Naive thymus-derived CD4-positive, alpha-beta T cell (primary cell): ENCODE measurements around the gene OR10G3. TPM values are rescaled to one million over a fixed set of nuclear protein-coding genes. Genes with fewer than 3 reads are reported as not detected.

Experiments used
- ATAC-seq: fragments of 150-1000 bp; cut with Tn5 transposase; 2 replicates; pipeline ENCODE4 v1.10.0; 2021; ENCODE audit warnings: mild to moderate bottlenecking, moderate library complexity
- CTCF ChIA-PET: fragments of 350-600 bp; sonication (Branson Sonifier 250); formaldehyde crosslinking; loops from one replicate; lab custom pipeline; 2021; ENCODE audit warnings: antibody characterized with exemption; lab: Charles Lee
- POLR2A ChIA-PET: fragments of 350-600 bp; sonication (Branson Sonifier 250); formaldehyde crosslinking; loops from one replicate; lab custom pipeline; 2021; ENCODE audit warnings: antibody characterized with exemption, inconsistent platforms; lab: Charles Lee
- DNase-seq, 9 donors: peaks; one replicate each; pipeline versions ENCODE4 v3.0.0 to v3.0.0-alpha.2; 2020 to 2022; ENCODE audit warnings: mixed read lengths in 1 of 9
- H3K27ac ChIP-seq: one replicate; pipeline ENCODE4 v1.7.0; 2013; ENCODE audit warnings: mild to moderate bottlenecking, low read depth, low read length, moderate library complexity
- H3K27me3 ChIP-seq, 2 donors: one replicate each; pipeline ENCODE4 v1.7.0; 2013; ENCODE audit warnings: low read length in 2 of 2, mild to moderate bottlenecking in 2 of 2, moderate library complexity in 2 of 2; ENCODE audit not compliant: control insufficient read depth in 2 of 2, insufficient read depth in 2 of 2
- H3K36me3 ChIP-seq, 3 experiments: 1 replicate in 2 of 3; 2 replicates in 1 of 3; pipeline ENCODE4 v1.7.0; 2013; ENCODE audit warnings: low read length in 3 of 3, mild to moderate bottlenecking in 3 of 3, moderate library complexity in 1 of 3; ENCODE audit not compliant: insufficient read depth in 3 of 3, control insufficient read depth in 2 of 3
- H3K4me1 ChIP-seq, 2 donors: one replicate each; pipeline ENCODE4 v1.7.0; 2013; ENCODE audit warnings: low read length in 2 of 2, mild to moderate bottlenecking in 2 of 2, moderate library complexity in 1 of 2; ENCODE audit not compliant: control insufficient read depth in 2 of 2, insufficient read depth in 2 of 2
- H3K4me3 ChIP-seq: 2 replicates; pipeline ENCODE4 v1.7.0; 2013; ENCODE audit warnings: mild to moderate bottlenecking, low read length
- H3K9me3 ChIP-seq, 3 experiments: 1 replicate in 2 of 3; 2 replicates in 1 of 3; pipeline ENCODE4 v1.7.0; 2013; ENCODE audit warnings: low read length in 3 of 3; ENCODE audit not compliant: control insufficient read depth in 2 of 3
- H3K27ac Mint-ChIP-seq, 9 donors: one replicate each; pipeline ENCODE4 v1.8.0; 2020 to 2022; ENCODE audit warnings: mixed read lengths in 9 of 9, mild to moderate bottlenecking in 8 of 9, moderate library complexity in 5 of 9, inconsistent platforms in 2 of 9
- H3K27me3 Mint-ChIP-seq, 5 donors: one replicate each; pipeline ENCODE4 v1.8.0; 2021 to 2022; ENCODE audit warnings: mixed read lengths in 5 of 5, mild to moderate bottlenecking in 1 of 5
- H3K36me3 Mint-ChIP-seq, 5 donors: one replicate each; pipeline ENCODE4 v1.8.0; 2020 to 2022; ENCODE audit warnings: mixed read lengths in 5 of 5, mild to moderate bottlenecking in 3 of 5, inconsistent platforms in 1 of 5
- H3K4me1 Mint-ChIP-seq, 7 donors: one replicate each; pipeline ENCODE4 v1.8.0; 2020 to 2022; ENCODE audit warnings: mixed read lengths in 7 of 7, mild to moderate bottlenecking in 3 of 7, inconsistent platforms in 1 of 7
- H3K4me3 Mint-ChIP-seq, 10 donors: one replicate each; pipeline ENCODE4 v1.8.0; 2020 to 2022; ENCODE audit warnings: mild to moderate bottlenecking in 10 of 10, mixed read lengths in 10 of 10, moderate library complexity in 6 of 10, inconsistent platforms in 2 of 10
- H3K9me3 Mint-ChIP-seq, 11 donors: one replicate each; pipeline ENCODE4 v1.8.0; 2020 to 2022; ENCODE audit warnings: mixed read lengths in 11 of 11, mild to moderate bottlenecking in 4 of 11, inconsistent platforms in 1 of 11, moderate library complexity in 1 of 11
- intact Hi-C, 2 donors: fragments of 100-400 bp; cut with micrococcal nuclease; formaldehyde crosslinking; loops; one replicate each; pipeline ENCODE4 v1.15.1; 2023
- polyA plus RNA-seq, 2 donors: library from polyadenylated mRNA; unstranded; fragments of 300-500 nt; fragmentation: Illumina TruSeq; gene quantifications; one replicate each; pipeline ENCODE4 v1.2.3, GENCODE V29; 2021
- total RNA-seq, 6 experiments: library from RNA in 5 of 6; stranded (reverse) in 5 of 6; gene quantifications; 1 replicate in 5 of 6; 2 replicates in 1 of 6; pipeline ENCODE4 v1.2.3 and lab custom pipeline; 2021 to 2026

OR10G3 gene
- total and polyA plus RNA-seq, 7 experiments from 2014 or later = not detected

DNA sequence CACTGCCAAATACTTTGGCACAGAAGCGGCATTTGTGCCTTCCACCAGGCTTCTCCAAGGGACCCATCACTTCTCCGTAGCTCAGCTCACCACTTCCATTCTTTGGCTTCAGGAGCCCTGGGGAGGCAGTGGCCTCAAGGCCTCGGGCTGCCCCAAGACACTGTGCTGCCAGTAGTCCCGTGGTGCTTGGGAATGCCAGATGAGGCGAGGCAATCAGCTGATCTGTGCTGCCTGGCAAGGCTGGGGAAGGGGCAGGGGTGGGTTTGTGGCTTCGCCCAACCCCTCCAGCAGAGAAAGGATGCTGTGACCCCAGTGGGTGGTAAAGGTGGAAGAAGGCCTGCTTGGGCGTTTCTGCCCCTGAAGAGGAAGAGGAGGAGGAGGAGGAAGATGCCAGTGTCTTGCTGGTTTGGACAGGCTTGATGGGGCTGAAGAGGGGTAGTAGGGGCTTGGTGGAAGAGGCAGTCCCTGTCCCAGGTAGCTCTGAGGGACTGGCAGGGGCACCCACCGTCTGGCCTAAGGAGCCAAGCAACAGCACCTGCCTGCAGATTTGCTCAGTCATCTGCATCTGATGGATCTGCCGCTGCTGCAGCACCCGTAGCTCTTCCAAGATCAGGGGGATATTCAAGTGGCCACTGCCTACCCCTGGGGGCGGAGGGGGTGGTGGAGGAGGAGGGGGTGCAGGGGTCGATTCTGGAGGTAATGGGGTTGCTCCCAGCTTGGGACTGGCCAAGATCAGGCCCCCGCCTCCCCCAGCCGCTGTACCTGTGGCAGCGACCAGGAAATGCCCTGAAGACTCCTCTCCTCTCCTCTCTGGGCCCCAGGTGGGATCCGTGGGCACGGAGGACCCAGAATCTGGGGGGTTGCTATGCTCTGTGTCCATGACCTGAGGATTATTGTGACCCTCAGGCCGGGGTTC lies 55.0 kb downstream of the OR10G3 start:
- H3K9me3 ChIP-seq = no peaks in the 10 kb centered on the region
- no peaks in the 10 kb centered on the region for H3K27me3 ChIP-seq
- CTCF ChIA-PET = interaction anchor here (0.6 to 0.7 kb wide), 2 partner anchors 28 to 69 kb away, joined by 3 to 8 read pairs; partner anchors contain the start of gene CHD8
- peak overlapping the region; percentile 65 to 91 (median 88) for H3K4me3 Mint-ChIP-seq
- intact Hi-C loops = loop anchor here in 1 of 2 donors (5.0 kb wide), 1 partner anchor 48 kb away; the partner anchor contains the start of genes RAB2B and TOX4
- ATAC-seq (no peak), DNase-seq (no peak)
- no peak overlapping the region for H3K4me3 ChIP-seq
- H3K4me1 Mint-ChIP-seq = peaks cover 10 to 27% (median 21%) of the 10 kb centered on the region in 7 donors
- H3K36me3 ChIP-seq = peaks cover 0 to 4% (median 0%) of the 10 kb centered on the region in 3 experiments
- H3K27me3 Mint-ChIP-seq = peaks cover 0 to 16% (median 0%) of the 10 kb centered on the region in 5 donors
- H3K27ac Mint-ChIP-seq = peak overlapping the region in 8 of 9 donors; percentile 53 to 92 (median 82)
- H3K27ac ChIP-seq = peak overlapping the region; percentile 75
- POLR2A ChIA-PET = interaction anchor here (2.4 to 4.6 kb wide), 2 partner anchors 13 to 48 kb away, joined by 15 to 42 read pairs; partner anchors contain the start of genes METTL3, RAB2B and TOX4
- peaks cover 0 to 1% (median 0%) of the 10 kb centered on the region in 11 donors for H3K9me3 Mint-ChIP-seq
- no peaks in the 10 kb centered on the region for H3K36me3 Mint-ChIP-seq
- H3K4me1 ChIP-seq = peaks cover 5 to 9% of the 10 kb centered on the region in 2 donors

DNA sequence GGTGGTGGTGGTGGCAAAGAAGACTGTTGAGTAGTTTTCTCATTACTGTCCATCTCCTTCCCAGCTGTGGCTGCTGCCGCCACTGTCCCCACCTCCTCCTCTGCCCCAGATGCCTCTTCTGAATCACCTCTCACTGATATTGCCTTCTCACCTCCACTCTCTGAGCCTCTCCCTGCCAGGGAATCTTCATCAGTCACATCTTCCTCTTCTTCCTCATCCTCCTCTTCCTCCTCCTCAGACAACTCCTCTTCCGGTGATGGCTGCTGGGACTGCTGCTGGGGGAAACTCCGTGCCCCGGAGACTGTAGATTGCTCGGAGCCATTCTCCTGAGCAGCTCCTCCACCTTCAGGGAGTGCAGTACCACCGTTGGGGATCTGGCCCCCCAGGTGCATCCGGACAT lies 56.7 kb downstream of the OR10G3 start:
- H3K27ac ChIP-seq = no peak overlapping the region
- Mint-ChIP-seq H3K4me3 (no peak overlapping the region), H3K36me3 (peaks cover 0 to 4% (median 0%) of the 10 kb centered on the region in 5 donors), H3K27ac (peak overlapping the region in 1 of 9 donors; percentile 12), H3K9me3 (peaks cover 0 to 4% (median 0%) of the 10 kb centered on the region in 11 donors), H3K27me3 (peaks cover 0 to 22% (median 0%) of the 10 kb centered on the region in 5 donors), H3K4me1 (peaks cover 10 to 27% (median 19%) of the 10 kb centered on the region in 7 donors)
- H3K36me3 ChIP-seq = peaks cover 0 to 4% (median 0%) of the 10 kb centered on the region in 3 experiments
- POLR2A ChIA-PET = interaction anchor here (4.6 kb wide), 1 partner anchor 11 kb away, joined by 42 read pairs; the partner anchor contains the start of gene METTL3
- H3K9me3 ChIP-seq = no peaks in the 10 kb centered on the region
- CTCF ChIA-PET = interaction anchor here (1.5 kb wide), 1 partner anchor 25 kb away, joined by 6 read pairs; no protein-coding TSS in a partner anchor
- intact Hi-C loops = no loop called here
- no peak for DNase-seq
- no peak for ATAC-seq
- peaks cover 5 to 9% of the 10 kb centered on the region in 2 donors for H3K4me1 ChIP-seq
- no peak overlapping the region for H3K4me3 ChIP-seq
- H3K27me3 ChIP-seq = no peaks in the 10 kb centered on the region

DNA sequence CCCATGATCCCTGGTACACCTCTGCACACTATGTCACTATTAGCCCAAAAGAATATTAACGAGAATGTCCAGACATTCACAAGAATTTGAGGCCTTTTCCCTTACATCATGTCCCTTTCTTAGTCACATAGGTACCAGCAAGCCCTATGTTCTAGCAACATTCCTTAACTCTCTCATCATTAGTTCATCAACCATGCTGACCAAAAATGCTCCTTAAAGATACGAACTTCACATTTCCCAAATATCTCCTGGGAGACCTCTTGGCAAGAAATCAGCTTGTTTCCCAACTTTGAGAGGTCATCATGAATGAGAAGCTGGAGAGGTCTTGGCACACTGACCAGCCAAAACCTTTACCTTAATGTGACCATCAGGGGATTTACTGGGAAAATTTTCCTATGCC lies 58.4 kb downstream of the OR10G3 start:
- H3K36me3 ChIP-seq = peaks cover 0 to 4% (median 0%) of the 10 kb centered on the region in 3 experiments
- intact Hi-C loops = no loop called here
- DNase-seq = no peak
- no peak for ATAC-seq
- no peak overlapping the region for H3K27ac ChIP-seq
- CTCF ChIA-PET = no interaction called here
- peaks cover under 1% of the 10 kb centered on the region in 2 donors for H3K4me1 ChIP-seq
- H3K9me3 Mint-ChIP-seq = peaks cover 0 to 4% (median 0%) of the 10 kb centered on the region in 11 donors
- H3K36me3 Mint-ChIP-seq = peaks cover 0 to 4% (median 0%) of the 10 kb centered on the region in 5 donors
- no peak overlapping the region for H3K4me3 ChIP-seq
- peaks cover 3 to 17% (median 10%) of the 10 kb centered on the region in 7 donors for H3K4me1 Mint-ChIP-seq
- no peak overlapping the region for H3K4me3 Mint-ChIP-seq
- peak overlapping the region in 2 of 9 donors; percentile 12 to 46 for H3K27ac Mint-ChIP-seq
- POLR2A ChIA-PET = no interaction called here
- no peaks in the 10 kb centered on the region for H3K9me3 ChIP-seq
- peaks cover 0 to 19% (median 0%) of the 10 kb centered on the region in 5 donors for H3K27me3 Mint-ChIP-seq
- no peaks in the 10 kb centered on the region for H3K27me3 ChIP-seq

DNA sequence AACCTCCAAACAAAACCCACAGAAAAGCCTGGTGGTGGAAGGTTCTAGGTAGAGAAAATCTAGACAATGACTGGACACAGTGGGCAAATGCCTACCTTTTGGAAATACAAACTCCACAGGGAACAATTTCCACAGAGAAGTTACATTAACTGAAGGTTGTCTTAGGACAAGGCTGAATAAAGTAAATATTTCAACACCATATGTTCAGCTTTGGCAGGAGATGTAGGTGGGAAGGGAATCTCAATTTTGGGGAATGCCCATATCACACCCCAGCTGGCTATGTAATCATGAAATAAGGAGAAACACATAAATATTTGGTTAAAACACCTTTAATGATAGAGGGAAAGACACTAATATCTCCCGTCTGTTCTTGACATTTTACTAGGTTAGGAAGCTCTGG lies 59.1 kb downstream of the OR10G3 start:
- H3K4me3 Mint-ChIP-seq = no peak overlapping the region
- CTCF ChIA-PET = no interaction called here
- no peak for ATAC-seq

DNA sequence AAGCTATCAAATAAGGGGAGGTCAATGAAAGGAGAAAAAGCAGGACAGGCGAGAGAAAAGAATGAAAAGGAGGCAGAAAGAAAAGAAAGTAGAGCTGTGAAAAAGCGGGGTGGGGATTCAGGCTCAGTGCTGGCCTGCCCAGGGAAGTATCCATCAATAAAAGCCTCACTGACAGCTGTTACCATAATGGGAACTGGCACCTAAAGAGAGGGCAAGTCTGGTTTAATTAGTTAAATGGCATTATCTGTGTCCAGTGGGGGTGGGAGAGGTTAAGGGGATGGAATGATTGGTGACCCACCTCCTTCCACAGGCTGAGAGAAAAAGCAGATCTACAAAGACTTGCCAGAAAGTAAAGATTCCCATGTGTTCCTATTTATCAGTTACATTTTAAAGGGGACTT lies 61.2 kb downstream of the OR10G3 start:
- H3K36me3 Mint-ChIP-seq = peaks cover 0 to 4% (median 0%) of the 10 kb centered on the region in 5 donors
- DNase-seq = no peak
- ChIA-PET CTCF (no interaction called here), POLR2A (no interaction called here)
- H3K4me3 ChIP-seq = no peak overlapping the region
- H3K36me3 ChIP-seq = no peaks in the 10 kb centered on the region
- H3K9me3 Mint-ChIP-seq = peaks cover 0 to 3% (median 0%) of the 10 kb centered on the region in 11 donors
- H3K27me3 ChIP-seq = no peaks in the 10 kb centered on the region
- no peaks in the 10 kb centered on the region for H3K9me3 ChIP-seq
- ATAC-seq = no peak
- H3K27ac ChIP-seq = no peak overlapping the region
- no peaks in the 10 kb centered on the region for H3K4me1 ChIP-seq
- intact Hi-C loops = no loop called here
- peaks cover 0 to 21% (median 0%) of the 10 kb centered on the region in 5 donors for H3K27me3 Mint-ChIP-seq
- no peak overlapping the region for H3K27ac Mint-ChIP-seq
- H3K4me3 Mint-ChIP-seq = no peak overlapping the region
- peaks cover 0 to 6% (median 0%) of the 10 kb centered on the region in 7 donors for H3K4me1 Mint-ChIP-seq

More for the DNA sequence above, 59.1 kb downstream of the OR10G3 start:
- Histone ChIP-seq H3K4me1 (no peaks in the 10 kb centered on the region), H3K27ac (no peak overlapping the region), H3K9me3 (no peaks in the 10 kb centered on the region), H3K36me3 (no peaks in the 10 kb centered on the region), H3K27me3 (no peaks in the 10 kb centered on the region), H3K4me3 (no peak overlapping the region)
- H3K27me3 Mint-ChIP-seq = peaks cover 0 to 23% (median 0%) of the 10 kb centered on the region in 5 donors
- peaks cover 3 to 14% (median 10%) of the 10 kb centered on the region in 7 donors for H3K4me1 Mint-ChIP-seq
- H3K36me3 Mint-ChIP-seq = peaks cover 0 to 4% (median 0%) of the 10 kb centered on the region in 5 donors
- DNase-seq = no peak
- peak overlapping the region in 1 of 9 donors; percentile 12 for H3K27ac Mint-ChIP-seq
- H3K9me3 Mint-ChIP-seq = peaks cover 0 to 4% (median 0%) of the 10 kb centered on the region in 11 donors
- intact Hi-C loops = no loop called here
- POLR2A ChIA-PET = interaction anchor here (1.9 kb wide), 1 partner anchor 10 kb away, joined by 5 read pairs; the partner anchor contains the start of gene METTL3
